NT2/D1 (cell line): ENCODE measurements around the gene ST3GAL4.

Source experiments
- DNase-seq: peaks from one replicate; pipeline ENCODE4 v3.0.0-alpha.2; 2011; ENCODE audit warnings: low read depth, low spot score
- H3K27me3 ChIP-seq: 2 replicates; pipeline ENCODE4 v1.6.0; 2011; ENCODE audit warnings: mild to moderate bottlenecking; ENCODE audit not compliant: insufficient read length, insufficient read depth
- H3K36me3 ChIP-seq: 2 replicates; pipeline ENCODE4 v1.6.1; 2011; ENCODE audit warnings: mild to moderate bottlenecking, low read length, mixed read lengths; ENCODE audit not compliant: insufficient read depth, insufficient read length
- H3K4me1 ChIP-seq: 2 replicates; pipeline ENCODE4 v1.5.1; 2011; ENCODE audit not compliant: insufficient read depth, insufficient read length
- H3K4me3 ChIP-seq: 2 replicates; pipeline ENCODE4 v1.5.1; 2011; ENCODE audit warnings: low read depth; ENCODE audit not compliant: insufficient read length
- H3K9ac ChIP-seq: 2 replicates; pipeline ENCODE4 v1.6.0; 2011; ENCODE audit warnings: low read depth; ENCODE audit not compliant: insufficient read length
- H3K9me3 ChIP-seq: 2 replicates; pipeline ENCODE4 v1.5.1; 2011; ENCODE audit warnings: mild to moderate bottlenecking, low read length; ENCODE audit not compliant: insufficient read depth
- SUZ12 ChIP-seq: IDR thresholded peaks from 2 replicates; pipeline ENCODE4 v1.6.1; 2011; ENCODE audit not compliant: insufficient read length, insufficient read depth; ENCODE audit errors: extremely low read depth
- YY1 ChIP-seq: IDR thresholded peaks from 2 replicates; pipeline ENCODE4 v1.6.1; 2011; ENCODE audit not compliant: insufficient read length, insufficient read depth
- ZNF274 ChIP-seq: IDR thresholded peaks from 2 replicates; pipeline ENCODE4 v1.6.1; 2011; ENCODE audit warnings: mild to moderate bottlenecking, low read depth, low read length

Gene ST3GAL4

GRCh38 chr11:126434950-126435335 is 79.5 kb downstream of the ST3GAL4 start:
- Histone ChIP-seq H3K9ac (peak overlapping the region; percentile 42), H3K4me3 (no peak overlapping the region), H3K36me3 (no peaks in the 10 kb centered on the region), H3K9me3 (no peaks in the 10 kb centered on the region), H3K4me1 (peaks cover 27% of the 10 kb centered on the region), H3K27me3 (no peaks in the 10 kb centered on the region)
- DNase-seq, result peak; percentile 20
- TF ChIP-seq YY1 (no peak), SUZ12 (no peak), ZNF274 (no peak)

- no peak for DNase-seq
Measured at GRCh38 chr11:126436209-126436755, 80.8 kb downstream of the ST3GAL4 start.

GRCh38 chr11:126437731-126438130 is 82.2 kb downstream of the ST3GAL4 start:
- TF ChIP-seq YY1 (no peak), ZNF274 (no peak), SUZ12 (no peak)
- no peaks in the 10 kb centered on the region for H3K36me3 ChIP-seq
- no peak overlapping the region for H3K4me3 ChIP-seq
- DNase-seq, result no peak
- H3K9ac ChIP-seq, result no peak overlapping the region
- H3K4me1 ChIP-seq, result peaks cover 31% of the 10 kb centered on the region
- no peaks in the 10 kb centered on the region for H3K9me3 ChIP-seq
- H3K27me3 ChIP-seq, result no peaks in the 10 kb centered on the region

More at GRCh38 chr11:126436209-126436755, 80.8 kb downstream of the ST3GAL4 start:
- H3K9me3 ChIP-seq, result no peaks in the 10 kb centered on the region
- TF ChIP-seq SUZ12 (no peak), ZNF274 (no peak), YY1 (no peak)
- no peak overlapping the region for H3K4me3 ChIP-seq
- H3K36me3 ChIP-seq, result no peaks in the 10 kb centered on the region
- peaks cover 29% of the 10 kb centered on the region for H3K4me1 ChIP-seq
- no peaks in the 10 kb centered on the region for H3K27me3 ChIP-seq
- H3K9ac ChIP-seq, result no peak overlapping the region

- TF ChIP-seq SUZ12 (no peak), ZNF274 (no peak), YY1 (no peak)
- Histone ChIP-seq H3K9ac (no peak overlapping the region), H3K4me1 (peaks cover 30% of the 10 kb centered on the region), H3K27me3 (no peaks in the 10 kb centered on the region), H3K9me3 (no peaks in the 10 kb centered on the region), H3K4me3 (no peak overlapping the region), H3K36me3 (no peaks in the 10 kb centered on the region)
- DNase-seq, result no peak
Measured at GRCh38 chr11:126438272-126438671, 82.8 kb downstream of the ST3GAL4 start.

- no peak overlapping the region for H3K9ac ChIP-seq
- H3K36me3 ChIP-seq, result no peaks in the 10 kb centered on the region
- H3K4me1 ChIP-seq, result peaks cover 26% of the 10 kb centered on the region
- H3K4me3 ChIP-seq, result no peak overlapping the region
- DNase-seq, result no peak
- H3K27me3 ChIP-seq, result no peaks in the 10 kb centered on the region
- TF ChIP-seq YY1, result no peak
- no peaks in the 10 kb centered on the region for H3K9me3 ChIP-seq
Measured at GRCh38 chr11:126438691-126439090, 83.2 kb downstream of the ST3GAL4 start.

GRCh38 chr11:126440276-126440675 is 84.8 kb downstream of the ST3GAL4 start:
- no peak for DNase-seq
- Histone ChIP-seq H3K4me1 (peaks cover 14% of the 10 kb centered on the region), H3K9ac (no peak overlapping the region), H3K9me3 (no peaks in the 10 kb centered on the region), H3K27me3 (no peaks in the 10 kb centered on the region), H3K4me3 (no peak overlapping the region), H3K36me3 (no peaks in the 10 kb centered on the region)
- TF ChIP-seq ZNF274 (no peak), SUZ12 (no peak), YY1 (no peak)

- TF ChIP-seq YY1 (no peak), ZNF274 (no peak)
- peaks cover 11% of the 10 kb centered on the region for H3K4me1 ChIP-seq
- H3K9me3 ChIP-seq, result no peaks in the 10 kb centered on the region
- H3K27me3 ChIP-seq, result no peaks in the 10 kb centered on the region
- peak; percentile 69 for DNase-seq
- no peaks in the 10 kb centered on the region for H3K36me3 ChIP-seq
- H3K9ac ChIP-seq, result peak overlapping the region; percentile 75
- peak overlapping the region; percentile 12 for H3K4me3 ChIP-seq
Measured at GRCh38 chr11:126440792-126441514, 85.5 kb downstream of the ST3GAL4 start.
